CD4-positive, CD25-positive, alpha-beta regulatory T cell (primary cell): ENCODE data around the gene GOLGA6C. TPM values are rescaled to one million over a fixed set of nuclear protein-coding genes. Genes with fewer than 3 reads are reported as not detected.
A peak's percentile ranks its signal among the peaks of the same experiment; 100 is the strongest.
"Not testable (repeated sequence)": the region's sequence is repeated elsewhere in the genome, so short reads cannot be mapped to it uniquely, and the experiment has no call there.

Experiments used
- ATAC-seq, 2 donors: fragments of 150-1000 bp; cut with Tn5 transposase; one replicate each; pipeline ENCODE4 v1.10.0; 2021; ENCODE audit warnings: low read depth in 2 of 2, moderate number of reproducible peaks in 2 of 2, moderate library complexity in 1 of 2
- DNase-seq, 3 donors: peaks; one replicate each; pipeline versions ENCODE4 v3.0.0 to v3.0.0-alpha.2; 2012 to 2022; ENCODE audit warnings: mixed read lengths in 1 of 3
- H3K27ac ChIP-seq: one replicate; pipeline ENCODE4 v1.7.0; 2013; ENCODE audit warnings: mild to moderate bottlenecking, low read length; ENCODE audit not compliant: insufficient read depth, poor library complexity, severe bottlenecking
- H3K27me3 ChIP-seq: one replicate; pipeline ENCODE4 v1.7.0; 2013; ENCODE audit warnings: low read length; ENCODE audit not compliant: control insufficient read depth, insufficient read depth
- H3K36me3 ChIP-seq: one replicate; pipeline ENCODE4 v1.7.0; 2013; ENCODE audit warnings: mild to moderate bottlenecking, low read length, moderate library complexity; ENCODE audit not compliant: control insufficient read depth, insufficient read depth
- H3K4me1 ChIP-seq: 2 replicates; pipeline ENCODE4 v1.7.0; 2013; ENCODE audit warnings: mild to moderate bottlenecking, low read length; ENCODE audit not compliant: insufficient read depth, control insufficient read depth, poor library complexity, severe bottlenecking
- H3K4me3 ChIP-seq: one replicate; pipeline ENCODE4 v1.7.0; 2013; ENCODE audit warnings: low read depth, mild to moderate bottlenecking, low read length, moderate library complexity
- H3K9me3 ChIP-seq, 2 experiments: 1 replicate in 1 of 2; 2 replicates in 1 of 2; pipeline ENCODE4 v1.7.0; 2013; ENCODE audit warnings: low read length in 2 of 2, mild to moderate bottlenecking in 1 of 2, moderate library complexity in 1 of 2; ENCODE audit not compliant: control insufficient read depth in 2 of 2
- H3K27ac Mint-ChIP-seq, 3 donors: one replicate each; pipeline ENCODE4 v1.8.0; 2020 to 2022; ENCODE audit warnings: mild to moderate bottlenecking in 3 of 3, mixed read lengths in 3 of 3, moderate library complexity in 2 of 3
- H3K27me3 Mint-ChIP-seq: one replicate; pipeline ENCODE4 v1.8.0; 2022; ENCODE audit warnings: mild to moderate bottlenecking, mixed read lengths
- H3K36me3 Mint-ChIP-seq: one replicate; pipeline ENCODE4 v1.8.0; 2020; ENCODE audit warnings: mixed read lengths
- H3K4me1 Mint-ChIP-seq, 4 donors: one replicate each; pipeline ENCODE4 v1.8.0; 2020 to 2022; ENCODE audit warnings: mixed read lengths in 4 of 4, mild to moderate bottlenecking in 1 of 4
- H3K4me3 Mint-ChIP-seq, 4 donors: one replicate each; pipeline ENCODE4 v1.8.0; 2020 to 2022; ENCODE audit warnings: mild to moderate bottlenecking in 4 of 4, mixed read lengths in 4 of 4, moderate library complexity in 3 of 4
- H3K9me3 Mint-ChIP-seq, 7 donors: one replicate each; pipeline ENCODE4 v1.8.0; 2020 to 2022; ENCODE audit warnings: mixed read lengths in 7 of 7, mild to moderate bottlenecking in 3 of 7, moderate library complexity in 2 of 7
- polyA plus RNA-seq, 4 donors: library from polyadenylated mRNA; unstranded; fragments of 300-500 nt; fragmentation: Illumina TruSeq; gene quantifications; one replicate each; pipeline ENCODE4 v1.2.3, GENCODE V29; 2021
- total RNA-seq: library from RNA; stranded (reverse); gene quantifications from one replicate; pipeline ENCODE4 v1.2.3, GENCODE V29; 2022

GOLGA6C gene
- total and polyA plus RNA-seq, 5 donors from 2014 or later: not detected

DNA sequence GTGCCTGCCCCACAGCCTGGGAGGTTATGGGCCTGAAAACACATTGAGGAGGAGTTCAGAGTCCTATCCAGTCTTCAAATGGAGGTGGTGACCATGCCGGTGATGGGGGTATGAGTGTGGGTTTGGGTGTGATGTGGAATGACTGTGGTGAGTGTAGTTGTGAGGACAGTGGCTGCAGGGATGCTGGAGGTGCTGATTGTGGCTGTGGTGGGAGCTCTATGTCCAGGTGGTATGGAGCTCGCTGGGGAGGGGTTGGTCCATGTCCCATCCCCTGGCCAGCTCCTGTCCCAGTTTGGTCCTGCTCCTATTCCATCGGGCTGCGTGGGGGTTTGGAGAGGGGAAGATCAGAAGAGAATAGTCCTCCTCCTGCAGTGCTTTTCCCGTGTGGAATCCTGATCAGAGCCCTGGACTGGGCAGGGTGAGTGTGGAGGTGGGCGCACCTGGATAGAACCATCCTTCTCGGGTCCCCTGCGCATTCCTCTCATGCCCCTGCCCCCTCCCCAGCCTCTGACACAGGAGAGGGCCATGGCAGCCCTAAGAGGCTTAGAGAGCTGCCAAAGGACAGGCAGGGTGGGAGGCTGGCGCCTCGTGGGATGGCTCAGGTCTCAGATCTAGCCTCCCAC lies 23.0 kb upstream of the GOLGA6C start:
- Mint-ChIP-seq H3K27ac (no peak overlapping the region), H3K9me3 (peaks cover 0 to 2% (median 0%) of the 10 kb centered on the region in 7 donors), H3K4me3 (no peak overlapping the region), H3K36me3 (no peaks in the 10 kb centered on the region), H3K4me1 (no peaks in the 10 kb centered on the region), H3K27me3 (peaks cover 18% of the 10 kb centered on the region)
- DNase-seq: no peak
- no peaks in the 10 kb centered on the region for H3K4me1 ChIP-seq
- no peak overlapping the region for H3K27ac ChIP-seq
- no peaks in the 10 kb centered on the region for H3K36me3 ChIP-seq
- H3K9me3 ChIP-seq: no peaks in the 10 kb centered on the region
- H3K27me3 ChIP-seq: no peaks in the 10 kb centered on the region
- no peak for ATAC-seq
- H3K4me3 ChIP-seq: no peak overlapping the region

GRCh38 chr15:75235760-75236729 lies 22.1 kb upstream of the GOLGA6C start:
- no peak for DNase-seq
- Mint-ChIP-seq H3K4me1 (no peaks in the 10 kb centered on the region), H3K27me3 (peaks cover 25% of the 10 kb centered on the region), H3K27ac (no peak overlapping the region), H3K4me3 (no peak overlapping the region), H3K9me3 (peaks cover 0 to 2% (median 0%) of the 10 kb centered on the region in 7 donors), H3K36me3 (no peaks in the 10 kb centered on the region)
- Histone ChIP-seq H3K4me3 (no peak overlapping the region), H3K27me3 (peaks cover under 1% of the 10 kb centered on the region), H3K27ac (no peak overlapping the region), H3K9me3 (no peaks in the 10 kb centered on the region), H3K36me3 (no peaks in the 10 kb centered on the region), H3K4me1 (no peaks in the 10 kb centered on the region)
- no peak for ATAC-seq

- DNase-seq (no peak), ATAC-seq (no peak)
- Histone ChIP-seq H3K36me3 (no peaks in the 10 kb centered on the region), H3K27ac (no peak overlapping the region), H3K9me3 (no peaks in the 10 kb centered on the region), H3K27me3 (peaks cover 1% of the 10 kb centered on the region), H3K4me3 (no peak overlapping the region), H3K4me1 (no peaks in the 10 kb centered on the region)
- H3K4me1 Mint-ChIP-seq: no peaks in the 10 kb centered on the region
- H3K27ac Mint-ChIP-seq: no peak overlapping the region
- no peak overlapping the region for H3K4me3 Mint-ChIP-seq
- peaks cover 0 to 2% (median 0%) of the 10 kb centered on the region in 7 donors for H3K9me3 Mint-ChIP-seq
- peaks cover 23% of the 10 kb centered on the region for H3K27me3 Mint-ChIP-seq
- no peaks in the 10 kb centered on the region for H3K36me3 Mint-ChIP-seq
Measured at GRCh38 chr15:75237316-75237982, 20.7 kb upstream of the GOLGA6C start.

DNA sequence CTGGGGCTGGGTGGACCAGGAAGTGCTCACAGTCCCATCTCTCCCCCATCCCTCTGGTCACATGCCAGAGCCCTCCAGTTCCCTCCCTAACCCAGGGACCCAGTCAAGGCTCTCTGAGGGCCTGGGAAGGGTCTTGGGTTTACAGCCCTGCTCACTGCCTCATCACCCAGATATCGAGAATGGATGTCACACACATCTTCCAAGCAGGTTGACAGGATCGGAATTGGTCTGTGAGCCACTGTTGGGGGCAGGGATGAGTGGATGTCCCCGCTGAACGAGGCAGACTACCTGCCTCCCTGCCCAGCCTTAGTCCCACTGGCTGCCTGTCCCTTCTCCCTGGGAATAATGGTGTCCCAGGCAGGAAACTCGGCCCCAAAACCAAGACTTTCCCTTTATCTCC lies 20.0 kb upstream of the GOLGA6C start:
- Mint-ChIP-seq H3K4me3 (no peak overlapping the region), H3K27ac (no peak overlapping the region), H3K27me3 (peaks cover 23% of the 10 kb centered on the region), H3K36me3 (no peaks in the 10 kb centered on the region), H3K9me3 (peaks cover 0 to 2% (median 0%) of the 10 kb centered on the region in 7 donors), H3K4me1 (no peaks in the 10 kb centered on the region)
- no peaks in the 10 kb centered on the region for H3K4me1 ChIP-seq
- H3K9me3 ChIP-seq: no peaks in the 10 kb centered on the region
- peaks cover 1% of the 10 kb centered on the region for H3K27me3 ChIP-seq
- ATAC-seq (no peak), DNase-seq (no peak)
- H3K36me3 ChIP-seq: no peaks in the 10 kb centered on the region
- H3K27ac ChIP-seq: no peak overlapping the region
- no peak overlapping the region for H3K4me3 ChIP-seq

DNA sequence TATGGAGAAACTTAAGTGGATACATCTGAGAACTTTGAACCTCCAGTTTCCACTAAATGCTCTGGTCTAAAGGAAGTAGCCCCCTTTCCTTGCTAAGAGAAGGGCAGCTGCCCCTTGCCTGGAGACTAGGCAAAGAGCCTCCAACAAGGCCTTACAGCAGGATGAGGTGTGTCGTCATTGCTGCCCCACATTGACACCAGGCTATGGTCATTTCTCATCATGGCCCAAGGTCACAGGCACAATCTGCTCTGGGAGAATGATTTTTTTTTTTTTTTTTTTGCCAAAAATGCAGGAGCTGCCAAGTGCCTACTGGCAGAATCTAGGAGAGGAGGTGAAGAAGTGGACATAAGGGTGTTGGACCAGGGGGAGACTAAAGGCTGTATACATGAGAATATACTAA lies 12.4 kb upstream of the GOLGA6C start:
- DNase-seq, ATAC-seq, H3K4me3 Mint-ChIP-seq, H3K4me1 Mint-ChIP-seq, H3K36me3 ChIP-seq, H3K27ac Mint-ChIP-seq, H3K27me3 ChIP-seq, H3K4me3 ChIP-seq, H3K9me3 ChIP-seq, H3K9me3 Mint-ChIP-seq, H3K27ac ChIP-seq, H3K4me1 ChIP-seq, H3K36me3 Mint-ChIP-seq: not testable (repeated sequence)
- peaks cover 28% of the 10 kb centered on the region for H3K27me3 Mint-ChIP-seq

GRCh38 chr15:75248991-75249390 lies 9.1 kb upstream of the GOLGA6C start:
- H3K4me1 Mint-ChIP-seq, H3K4me1 ChIP-seq, H3K36me3 Mint-ChIP-seq, H3K27me3 ChIP-seq, H3K27ac Mint-ChIP-seq, H3K9me3 Mint-ChIP-seq, H3K9me3 ChIP-seq, H3K4me3 Mint-ChIP-seq, DNase-seq, H3K4me3 ChIP-seq, ATAC-seq, H3K27ac ChIP-seq, H3K36me3 ChIP-seq: not testable (repeated sequence)
- peaks cover 31% of the 10 kb centered on the region for H3K27me3 Mint-ChIP-seq

GRCh38 chr15:75249726-75250125 lies 8.4 kb upstream of the GOLGA6C start:
- Mint-ChIP-seq H3K9me3 (no peaks in the 10 kb centered on the region), H3K4me1 (no peaks in the 10 kb centered on the region), H3K27ac (peak overlapping the region in 1 of 3 donors; percentile 25), H3K36me3 (no peaks in the 10 kb centered on the region), H3K27me3 (peaks cover 31% of the 10 kb centered on the region), H3K4me3 (no peak overlapping the region)
- Histone ChIP-seq H3K27ac (no peak overlapping the region), H3K27me3 (no peaks in the 10 kb centered on the region), H3K9me3 (no peaks in the 10 kb centered on the region), H3K4me3 (no peak overlapping the region), H3K36me3 (no peaks in the 10 kb centered on the region), H3K4me1 (no peaks in the 10 kb centered on the region)
- DNase-seq (no peak), ATAC-seq (no peak)
